Measurements from ENCODE around the gene GBP7. TPM values are rescaled to one million over a fixed set of nuclear protein-coding genes. Genes with fewer than 3 reads are reported as not detected.
A peak's percentile ranks its signal among the peaks of the same experiment; 100 is the strongest.
"Not testable (repeated sequence)": the region's sequence is repeated elsewhere in the genome, so short reads cannot be mapped to it uniquely, and the experiment has no call there.

Gene GBP7, protein sequence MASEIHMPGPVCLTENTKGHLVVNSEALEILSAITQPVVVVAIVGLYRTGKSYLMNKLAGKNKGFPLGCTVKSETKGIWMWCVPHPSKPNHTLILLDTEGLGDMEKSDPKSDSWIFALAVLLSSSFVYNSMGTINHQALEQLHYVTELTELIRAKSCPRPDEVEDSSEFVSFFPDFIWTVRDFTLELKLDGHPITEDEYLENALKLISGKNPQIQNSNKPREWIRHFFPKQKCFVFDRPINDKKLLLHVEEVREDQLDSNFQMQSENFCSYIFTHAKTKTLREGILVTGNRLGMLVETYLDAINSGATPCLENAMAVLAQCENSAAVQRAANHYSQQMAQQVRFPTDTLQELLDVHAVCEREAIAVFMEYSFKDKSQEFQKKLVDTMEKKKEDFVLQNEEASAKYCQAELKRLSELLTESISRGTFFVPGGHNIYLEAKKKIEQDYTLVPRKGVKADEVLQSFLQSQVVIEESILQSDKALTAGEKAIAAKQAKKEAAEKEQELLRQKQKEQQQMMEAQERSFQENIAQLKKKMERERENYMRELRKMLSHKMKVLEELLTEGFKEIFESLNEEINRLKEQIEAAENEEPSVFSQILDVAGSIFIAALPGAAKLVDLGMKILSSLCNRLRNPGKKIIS
- total RNA-seq = not detected in 2 replicates

DNA sequence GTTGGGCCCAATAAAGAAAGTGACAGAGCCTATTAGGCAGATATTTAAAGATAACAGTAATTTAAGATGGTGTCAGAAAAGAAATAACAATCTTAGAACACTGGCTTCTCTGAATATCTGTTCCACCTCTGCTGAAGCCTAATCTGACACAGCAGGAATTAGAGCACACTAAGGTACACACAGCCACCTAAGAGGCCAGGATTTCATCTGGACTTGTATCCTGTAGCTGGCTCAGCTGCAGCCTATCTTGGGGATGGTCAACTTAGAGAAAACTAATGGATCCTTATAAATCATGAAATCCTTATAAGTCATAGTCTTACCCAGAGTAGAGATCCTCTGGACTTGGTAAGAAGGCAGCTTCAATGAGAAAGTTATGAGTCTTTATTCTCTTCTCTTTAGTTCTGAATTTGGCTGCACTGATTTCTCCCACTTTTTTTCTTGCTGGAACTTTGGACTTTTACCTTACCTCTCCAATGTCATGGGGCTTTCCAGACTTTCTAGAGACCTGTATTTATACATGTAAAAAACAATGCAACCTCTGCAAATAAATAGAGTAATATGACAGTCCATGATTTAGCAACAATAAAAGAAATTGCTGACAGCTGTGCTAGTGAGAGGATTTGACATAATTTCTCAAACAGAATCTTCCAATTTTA lies at the start of gene GBP7:
GBP7 (minus strand) TSS at position 403 of the 656 bp plus-strand sequence. CDS start 4,068 bp downstream, outside the sequence.
- DNase-seq (ENCODE audit: low read depth in 2 of 2) = no peak

GRCh38 chr1:89221341-89221740 lies 45.5 kb upstream of the GBP7 start:
- DNase-seq (ENCODE audit: low read depth in 2 of 2) = no peak

DNA sequence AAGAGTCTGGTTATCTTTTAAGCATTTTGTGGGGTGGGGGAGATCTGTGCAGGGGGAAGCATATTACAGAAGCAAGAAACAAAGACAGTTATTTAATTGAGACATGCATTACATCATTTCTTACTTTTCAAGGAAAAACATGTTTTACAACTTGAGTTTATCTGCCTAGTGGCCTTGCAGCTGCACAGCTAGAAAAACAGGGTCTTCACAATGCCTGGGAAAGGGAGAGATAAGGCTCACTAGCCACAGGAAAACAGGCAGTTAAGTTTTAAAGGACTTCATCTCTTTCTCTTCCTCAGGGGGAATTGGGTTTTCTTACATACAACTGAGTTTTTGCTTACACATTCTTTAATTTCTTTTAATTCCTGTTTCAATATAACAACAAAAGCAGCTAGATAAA lies 44.0 kb upstream of the GBP7 start:
- DNase-seq (ENCODE audit: low read depth in 2 of 2) = not testable (repeated sequence)

GRCh38 chr1:89218941-89219340 lies 43.1 kb upstream of the GBP7 start:
- DNase-seq (ENCODE audit: low read depth in 2 of 2) = not testable (repeated sequence)

- DNase-seq (ENCODE audit: low read depth in 2 of 2) = no peak
Observed at GRCh38 chr1:89213347-89213746, 37.5 kb upstream of the GBP7 start.

GRCh38 chr1:89211035-89211634 lies 35.3 kb upstream of the GBP7 start:
- DNase-seq (ENCODE audit: low read depth in 2 of 2) = no peak

- no peak for DNase-seq (ENCODE audit: low read depth in 2 of 2)
Observed at GRCh38 chr1:89206373-89206772, 30.6 kb upstream of the GBP7 start.

- DNase-seq (ENCODE audit: low read depth in 2 of 2) = no peak
Observed at GRCh38 chr1:89203166-89203565, 27.4 kb upstream of the GBP7 start.

DNA sequence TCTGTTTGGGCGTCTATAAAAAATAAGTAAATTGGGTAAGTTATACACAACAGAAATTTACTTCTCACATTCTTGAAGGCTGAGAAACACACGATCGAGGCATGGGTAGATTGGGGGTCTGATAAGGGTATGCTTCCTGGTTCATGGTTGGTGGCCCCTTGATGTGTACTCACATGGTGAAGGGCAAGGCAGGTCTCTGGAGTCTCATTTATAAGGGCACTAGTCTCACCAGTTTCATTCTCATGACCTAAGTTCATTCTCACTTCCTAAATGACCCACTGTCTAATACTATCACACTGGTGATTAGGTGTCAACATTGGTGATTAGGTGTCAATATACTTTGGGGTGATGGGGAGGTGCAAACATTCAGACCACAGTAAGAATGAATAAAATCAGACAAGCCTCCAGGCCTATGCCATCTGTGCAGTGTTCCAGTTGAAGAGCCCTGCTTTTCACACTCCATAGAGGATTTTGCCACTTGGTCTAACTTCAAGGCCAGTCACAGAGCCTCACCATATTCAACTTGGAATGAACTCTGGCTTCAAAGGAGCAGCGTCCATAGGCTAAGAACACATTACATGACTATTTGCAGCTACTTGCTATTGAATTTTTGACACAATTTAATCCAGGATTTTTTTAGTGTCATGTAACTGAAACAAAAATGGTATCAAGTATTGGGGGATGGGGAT lies 25.4 kb upstream of the GBP7 start:
- DNase-seq (ENCODE audit: low read depth in 2 of 2) = no peak

DNA sequence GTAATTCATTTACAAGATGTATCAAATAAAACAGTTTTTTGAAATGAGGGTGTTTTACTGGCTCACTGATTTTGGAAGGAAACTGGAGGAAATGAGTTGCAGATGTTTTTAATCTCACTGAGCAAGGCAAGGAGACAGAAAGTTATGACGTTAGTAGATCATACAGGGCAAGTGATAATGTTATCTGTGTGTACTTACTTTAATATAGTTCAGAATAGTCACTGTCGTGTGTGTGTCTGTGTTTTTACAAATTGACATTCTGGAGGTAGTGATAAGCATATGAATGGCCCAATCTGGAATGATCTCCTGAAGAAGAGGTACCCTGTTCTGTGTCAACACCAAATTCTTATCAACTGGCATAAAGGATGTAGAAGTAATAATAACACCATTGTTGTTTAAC lies 24.9 kb upstream of the GBP7 start:
- no peak for DNase-seq (ENCODE audit: low read depth in 2 of 2)

DNA sequence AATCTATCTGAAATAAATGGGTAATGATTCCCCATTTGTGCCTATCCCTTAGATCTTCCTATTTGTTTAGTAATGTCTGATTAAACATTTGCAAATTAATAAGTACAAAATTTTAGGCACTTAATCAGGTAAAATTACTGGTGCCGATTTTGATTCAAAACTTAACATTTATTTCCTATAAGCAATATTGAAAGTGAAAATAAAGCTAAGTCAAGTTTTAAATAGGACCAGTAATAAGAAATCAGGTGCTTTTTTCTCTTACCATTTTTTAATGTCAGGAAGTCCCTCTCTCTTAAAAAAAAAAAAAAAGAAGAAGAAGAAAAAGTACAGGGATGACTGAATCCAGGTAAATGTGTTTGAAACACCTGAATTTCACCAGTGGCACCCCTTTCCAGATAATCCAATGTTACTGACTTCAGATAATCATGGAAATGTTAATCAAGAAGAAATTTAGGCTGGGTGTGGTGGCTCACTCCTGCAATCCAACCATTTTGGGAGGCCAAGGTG lies 23.8 kb upstream of the GBP7 start:
- no peak for DNase-seq (ENCODE audit: low read depth in 2 of 2)

DNA sequence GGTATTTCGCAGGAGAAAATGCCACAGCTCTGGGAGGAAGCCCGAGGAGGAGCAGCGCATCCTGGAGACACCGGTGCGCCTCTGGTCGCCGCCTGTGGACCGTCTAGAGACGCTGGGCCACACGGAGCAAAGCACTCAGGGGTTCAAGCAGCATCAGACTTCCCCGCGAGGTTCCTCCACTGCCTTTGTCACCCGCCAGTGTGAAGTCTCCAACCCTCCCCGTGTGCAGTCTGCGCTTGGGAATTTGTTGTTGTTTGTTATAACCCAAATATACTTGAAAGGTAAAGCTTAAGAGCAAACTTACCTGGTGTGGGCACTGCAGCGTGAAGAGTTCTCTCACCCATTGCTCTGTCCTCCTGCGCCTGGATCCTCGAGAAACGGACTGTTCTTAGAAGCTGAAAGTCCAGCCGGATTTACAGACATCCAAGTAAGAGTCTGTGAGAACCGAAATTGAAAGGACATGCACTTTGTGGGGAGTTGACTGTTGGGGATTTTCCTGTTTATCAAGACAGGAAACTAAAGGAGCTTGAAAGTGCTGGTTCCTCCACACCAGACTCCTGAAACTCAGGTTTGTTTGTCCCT lies 22.8 kb upstream of the GBP7 start, which contains the start of gene GBP4:
GBP4 (minus strand) TSS at position 452 of the 582 bp plus-strand sequence; CDS start at position 344, 108 bp downstream.
- peak in 1 of 2 donors; percentile 2 for DNase-seq (ENCODE audit: low read depth in 2 of 2)

GRCh38 chr1:89198081-89198480 lies 22.3 kb upstream of the GBP7 start:
- no peak for DNase-seq (ENCODE audit: low read depth in 2 of 2)

DNA sequence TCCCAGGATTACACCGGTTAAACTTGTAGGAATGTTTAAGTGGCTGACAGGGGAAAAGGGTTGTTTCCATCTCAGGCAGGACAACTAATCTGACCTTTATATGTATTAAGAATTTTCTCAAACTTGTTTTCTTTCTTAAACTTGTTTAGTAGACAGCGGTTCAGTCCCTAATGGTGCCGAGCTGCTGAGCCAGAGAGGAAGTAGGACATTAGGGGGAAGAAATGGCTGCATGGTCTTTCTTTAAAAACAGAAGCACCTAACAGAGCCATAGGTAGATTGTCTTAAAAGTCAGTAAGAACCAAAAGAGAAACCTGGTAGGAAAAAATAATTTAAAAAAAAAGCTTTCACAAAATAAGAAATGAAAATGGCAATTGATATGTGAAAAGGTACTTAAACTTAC lies 19.7 kb upstream of the GBP7 start:
- DNase-seq (ENCODE audit: low read depth in 2 of 2) = no peak

- no peak for DNase-seq (ENCODE audit: low read depth in 2 of 2)
Observed at GRCh38 chr1:89191314-89191713, 15.5 kb upstream of the GBP7 start.

- no peak for DNase-seq (ENCODE audit: low read depth in 2 of 2)
Observed at GRCh38 chr1:89190017-89190416, 14.2 kb upstream of the GBP7 start.

DNA sequence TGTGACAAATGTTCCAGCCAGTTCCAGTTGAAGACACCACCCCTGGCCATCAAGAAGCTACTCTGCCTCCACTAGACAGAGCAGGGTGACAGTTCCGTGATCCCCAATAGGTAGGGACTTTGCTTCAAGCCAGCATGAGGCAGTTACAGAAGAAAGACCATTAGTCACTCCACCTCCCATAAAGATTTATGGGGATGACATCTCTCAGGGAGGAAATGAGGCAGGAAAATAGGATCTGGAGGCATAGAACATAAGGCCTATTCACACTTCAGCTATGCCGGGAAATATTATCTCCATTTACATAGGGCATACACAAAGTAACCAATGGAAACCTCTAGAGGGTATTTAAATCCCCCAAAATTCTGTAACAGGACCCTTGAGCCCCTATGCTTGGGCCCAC lies 3.5 kb upstream of the GBP7 start:
- no peak for DNase-seq (ENCODE audit: low read depth in 2 of 2)

- no peak for DNase-seq (ENCODE audit: low read depth in 2 of 2)
Observed at GRCh38 chr1:89176971-89177370, 1.2 kb upstream of the GBP7 start.

DNA sequence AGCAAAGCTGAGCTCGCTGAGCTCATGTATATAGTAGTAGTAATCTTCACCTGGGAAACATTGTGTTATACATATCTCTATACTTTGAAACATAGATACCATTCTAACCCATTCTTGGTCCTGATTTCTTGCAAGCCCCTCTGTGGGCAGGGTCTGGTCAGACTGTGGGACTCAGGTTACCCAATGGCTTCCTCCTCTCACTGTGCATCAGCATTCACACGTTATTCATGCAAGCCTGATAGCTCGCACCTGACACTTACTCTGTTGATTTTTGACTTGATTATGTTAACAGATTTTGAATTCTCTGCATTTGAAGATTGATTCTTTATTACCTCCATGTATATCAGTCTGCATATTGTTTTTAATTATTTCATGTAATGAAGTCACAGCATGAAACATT lies 1.3 kb downstream of the GBP7 start:
- DNase-seq (ENCODE audit: low read depth in 2 of 2) = no peak

DNA sequence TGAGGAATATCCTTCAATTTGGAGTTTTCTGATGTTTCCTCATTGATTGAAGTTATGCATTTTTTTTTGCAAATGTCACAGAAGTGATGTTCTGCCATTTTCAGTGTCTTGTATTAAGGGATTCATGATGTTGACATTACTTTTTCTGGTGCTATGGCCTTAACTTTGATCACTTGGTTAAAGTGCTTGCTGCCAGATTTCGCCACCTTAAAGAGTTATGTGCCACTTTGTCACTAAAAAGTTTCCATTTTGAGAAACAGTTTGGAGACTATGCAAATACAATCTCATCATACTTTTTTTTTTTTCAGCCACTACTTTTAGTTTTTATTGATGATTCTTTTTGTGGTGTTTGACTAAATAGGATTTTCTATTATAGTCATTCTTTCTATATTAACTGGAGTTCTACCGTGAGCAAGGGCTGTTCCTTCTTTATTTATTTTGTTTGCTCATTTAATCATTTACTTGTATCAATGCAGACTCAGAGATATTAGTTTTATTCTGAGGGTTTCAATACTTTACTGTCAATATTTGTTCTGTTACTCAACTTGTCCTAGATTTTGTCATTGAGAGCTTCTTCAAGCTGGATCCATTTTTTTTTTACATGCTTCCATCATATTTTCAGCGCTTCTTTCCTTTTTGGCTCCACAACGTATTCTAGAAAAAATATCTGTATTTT lies 3.2 kb downstream of the GBP7 start:
- DNase-seq (ENCODE audit: low read depth in 2 of 2) = no peak

All from dermis microvascular lymphatic vessel endothelial cell (primary cell).